HEK293T (cell line): Measurements from ENCODE around the gene TOMM6.

Experiments used
- BHLHE40 ChIP-seq: fragments of 450-650 bp; IDR thresholded peaks from 2 replicates; pipeline ENCODE4 v1.6.1; 2016; ENCODE audit warnings: mild to moderate bottlenecking, moderate library complexity, borderline replicate concordance
- FOXA1 ChIP-seq: fragments of 450-650 bp; IDR thresholded peaks from 2 replicates; pipeline ENCODE4 v1.6.1; 2016; ENCODE audit warnings: mild to moderate bottlenecking
- FOXK2 ChIP-seq: fragments of 450-650 bp; IDR thresholded peaks from 2 replicates; pipeline ENCODE4 v1.6.1; 2016; ENCODE audit warnings: mild to moderate bottlenecking
- FOXM1 ChIP-seq: fragments of 450-650 bp; IDR thresholded peaks from 2 replicates; pipeline ENCODE4 v1.6.1; 2017; ENCODE audit warnings: mild to moderate bottlenecking, borderline replicate concordance
- PKNOX1 ChIP-seq: fragments of 450-650 bp; IDR thresholded peaks from 2 replicates; pipeline ENCODE4 v1.6.1; 2016
- SUZ12 ChIP-seq: fragments of 450-650 bp; IDR thresholded peaks from 2 replicates; pipeline ENCODE4 v1.6.1; 2016; ENCODE audit warnings: mild to moderate bottlenecking

DNA sequence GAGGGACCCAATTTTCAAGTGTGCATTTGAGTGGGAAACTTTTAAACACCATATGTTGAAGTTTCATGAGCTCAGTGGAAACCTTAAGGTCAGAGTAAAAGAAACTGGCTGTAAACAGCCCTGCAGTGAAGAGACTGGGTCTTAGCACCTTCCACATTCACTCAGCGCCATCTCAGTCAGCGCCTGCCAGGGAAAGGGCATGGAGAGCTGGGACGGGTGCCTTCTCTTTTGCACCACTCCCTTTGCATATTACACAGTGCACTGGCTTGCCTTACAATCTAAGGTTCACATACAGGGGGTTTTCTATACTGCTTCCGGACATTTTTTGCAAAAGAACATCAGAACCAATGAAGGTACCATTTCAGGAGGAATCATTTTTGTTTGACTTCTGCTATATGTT, 4.5 kb downstream of the TOMM6 start:
- TF ChIP-seq FOXA1 (no peak), PKNOX1 (no peak), FOXM1 (no peak), SUZ12 (no peak), BHLHE40 (no peak), FOXK2 (no peak)
